Stimulated activated naive B cell treated with anti-CD40 and anti-IgM and Interleukin-4, amounts not matched to agents 10 μg/mL and 1 μg/mL and 100 μg/mL, for 72 hours (primary cell): Measurements from ENCODE around the gene PAPSS2.

Source experiments
- ATAC-seq, 2 donors: fragments of 150-1000 bp; cut with Tn5 transposase; replicated peaks; 2 replicates each; pipeline ENCODE4 v1.10.0; 2021; ENCODE audit warnings: moderate library complexity in 1 of 2
- DNase-seq: peaks from one replicate; pipeline ENCODE4 v3.0.0; 2021
- H3K27ac Mint-ChIP-seq: one replicate; pipeline ENCODE4 v1.8.0; 2022; ENCODE audit warnings: mild to moderate bottlenecking, mixed read lengths
- H3K27me3 Mint-ChIP-seq, 2 donors: one replicate each; pipeline ENCODE4 v1.8.0; 2022; ENCODE audit warnings: mixed read lengths in 2 of 2
- H3K36me3 Mint-ChIP-seq, 2 donors: one replicate each; pipeline ENCODE4 v1.8.0; 2022; ENCODE audit warnings: mixed read lengths in 2 of 2, mild to moderate bottlenecking in 1 of 2
- H3K4me1 Mint-ChIP-seq, 2 donors: one replicate each; pipeline ENCODE4 v1.8.0; 2022; ENCODE audit warnings: mixed read lengths in 2 of 2, mild to moderate bottlenecking in 1 of 2
- H3K4me3 Mint-ChIP-seq, 2 donors: one replicate each; pipeline ENCODE4 v1.8.0; 2022; ENCODE audit warnings: mild to moderate bottlenecking in 2 of 2, mixed read lengths in 2 of 2, moderate library complexity in 1 of 2
- H3K9me3 Mint-ChIP-seq, 2 donors: one replicate each; pipeline ENCODE4 v1.8.0; 2022; ENCODE audit warnings: mixed read lengths in 2 of 2, mild to moderate bottlenecking in 1 of 2

Gene PAPSS2

DNA sequence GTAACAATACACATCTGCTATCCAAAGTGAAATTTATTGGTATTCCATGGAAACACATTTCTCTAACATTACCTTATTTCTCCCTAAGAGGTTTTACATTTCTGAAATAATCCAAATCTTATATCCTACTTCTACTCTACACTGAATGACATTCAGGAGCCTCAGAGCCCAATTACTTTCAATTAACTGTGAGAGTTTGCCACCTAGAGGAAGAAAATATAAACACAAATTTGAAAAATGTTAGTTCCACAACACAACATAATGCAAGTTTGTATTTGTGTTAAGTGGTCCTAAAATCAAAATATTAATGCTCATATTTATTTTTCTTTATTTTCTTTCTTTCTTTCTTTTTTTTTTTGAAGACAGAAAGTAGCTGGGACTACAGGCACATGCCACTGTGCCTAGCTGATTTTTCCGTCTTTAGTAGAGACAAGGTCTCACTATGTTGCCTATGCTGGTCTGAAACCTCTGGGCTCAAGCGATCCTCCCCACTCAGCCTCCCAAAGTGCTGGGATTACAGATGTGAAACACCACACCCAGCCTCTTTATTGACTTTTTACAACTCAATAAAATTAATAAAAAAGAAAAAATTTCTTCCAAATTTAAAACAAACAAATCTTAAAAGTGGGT, 112.3 kb downstream of the PAPSS2 start:
- Mint-ChIP-seq H3K4me3 (no peak overlapping the region), H3K9me3 (no peaks in the 10 kb centered on the region), H3K27ac (no peak overlapping the region), H3K27me3 (no peaks in the 10 kb centered on the region), H3K4me1 (peaks cover 3 to 9% of the 10 kb centered on the region in 2 donors), H3K36me3 (peaks cover 23 to 43% of the 10 kb centered on the region in 2 donors)
- ATAC-seq, result peak; percentile 33 to 43
- DNase-seq, result no peak

DNA sequence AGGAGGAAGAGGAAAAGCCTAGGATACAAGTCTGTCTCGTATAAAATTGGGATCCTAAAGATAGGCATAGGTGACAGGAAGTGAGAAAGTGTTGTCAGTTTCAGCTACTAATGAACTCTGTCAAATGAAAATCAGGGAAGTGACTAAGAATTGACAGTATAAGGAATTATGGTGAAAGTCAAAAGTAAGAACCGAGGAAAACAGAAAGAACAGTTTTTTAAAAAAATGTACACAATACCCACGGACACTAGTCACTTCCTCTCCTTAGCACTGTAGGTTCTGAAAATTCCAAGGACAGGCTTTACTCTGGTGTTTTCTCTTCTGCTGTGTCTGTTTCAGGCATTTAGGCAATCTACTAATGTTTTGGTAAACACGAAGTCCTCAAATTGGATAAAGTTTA, 116.1 kb downstream of the PAPSS2 start:
- Mint-ChIP-seq H3K4me1 (peaks cover 3 to 9% of the 10 kb centered on the region in 2 donors), H3K4me3 (no peak overlapping the region), H3K9me3 (no peaks in the 10 kb centered on the region), H3K27me3 (no peaks in the 10 kb centered on the region), H3K36me3 (peaks cover 22 to 35% of the 10 kb centered on the region in 2 donors), H3K27ac (peak overlapping the region; percentile 3)
- ATAC-seq, result peak in 1 of 2 donors; percentile 27
- no peak for DNase-seq

DNA sequence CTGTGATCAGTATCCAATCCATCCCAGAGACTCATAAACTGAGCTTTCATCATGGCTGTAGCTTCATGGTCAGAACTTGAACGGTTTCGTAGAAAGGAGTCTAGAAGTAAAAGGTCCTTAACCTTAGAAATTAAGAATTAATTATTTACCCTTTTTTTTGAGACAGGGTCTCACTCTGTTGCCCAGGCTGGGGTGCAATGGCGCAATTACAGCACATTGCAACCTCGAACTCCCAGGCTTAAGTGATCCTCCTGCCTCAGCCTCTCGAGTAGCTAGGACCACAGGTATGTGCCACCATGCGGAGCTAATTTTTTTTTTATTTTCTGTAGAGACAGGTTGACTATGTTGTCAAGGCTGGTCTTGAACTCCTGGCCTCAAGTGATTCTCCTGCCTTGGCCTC, 116.7 kb downstream of the PAPSS2 start:
- DNase-seq (no peak), ATAC-seq (no peak)
- no peak overlapping the region for H3K4me3 Mint-ChIP-seq
- H3K9me3 Mint-ChIP-seq, result no peaks in the 10 kb centered on the region
- H3K27me3 Mint-ChIP-seq, result no peaks in the 10 kb centered on the region
- peaks cover 3 to 9% of the 10 kb centered on the region in 2 donors for H3K4me1 Mint-ChIP-seq
- no peak overlapping the region for H3K27ac Mint-ChIP-seq
- H3K36me3 Mint-ChIP-seq, result peaks cover 24 to 40% of the 10 kb centered on the region in 2 donors

DNA sequence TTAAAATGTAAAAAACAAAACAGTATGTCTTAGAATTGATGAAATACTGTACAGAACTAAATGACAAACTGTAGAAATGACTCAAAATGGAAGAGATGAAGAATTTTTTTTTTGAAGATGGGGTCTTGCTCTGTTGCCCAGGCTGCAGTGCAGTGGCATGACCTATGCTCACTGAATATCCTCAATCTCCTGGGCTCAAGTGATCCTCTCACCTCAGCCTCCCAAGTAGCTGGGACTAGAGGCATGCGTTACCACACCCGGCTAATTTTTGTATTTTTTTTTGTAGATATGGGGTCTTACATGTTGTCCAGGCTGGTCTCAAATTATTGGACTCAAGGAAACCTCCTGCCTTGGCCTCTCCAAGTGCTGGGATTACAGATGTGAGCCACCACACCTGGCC, 121.9 kb downstream of the PAPSS2 start:
- Mint-ChIP-seq H3K9me3 (no peaks in the 10 kb centered on the region), H3K27me3 (no peaks in the 10 kb centered on the region), H3K4me3 (no peak overlapping the region), H3K4me1 (no peaks in the 10 kb centered on the region), H3K36me3 (peaks cover 35 to 43% of the 10 kb centered on the region in 2 donors), H3K27ac (no peak overlapping the region)
- no peak for ATAC-seq
- DNase-seq, result no peak

DNA sequence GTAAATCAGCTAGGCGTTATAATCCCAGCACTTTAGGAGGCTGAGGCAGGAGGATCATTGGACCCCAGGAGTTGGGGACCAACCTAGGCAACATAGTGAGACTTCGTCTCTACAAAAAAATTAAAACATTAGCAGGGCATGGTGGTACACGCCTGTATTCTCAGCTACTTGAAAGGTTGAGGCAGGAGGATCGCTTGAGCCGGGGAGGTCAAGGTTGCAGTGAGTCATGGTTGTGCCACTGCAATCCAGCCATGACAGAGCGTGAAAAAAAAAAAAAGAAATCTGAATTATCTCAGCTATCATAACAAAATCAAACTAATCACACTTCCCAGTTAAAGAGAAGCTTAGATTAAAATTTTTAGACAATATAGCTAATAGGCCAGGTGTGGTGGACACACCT, 123.0 kb downstream of the PAPSS2 start:
- Mint-ChIP-seq H3K4me1 (no peaks in the 10 kb centered on the region), H3K36me3 (peaks cover 34 to 41% of the 10 kb centered on the region in 2 donors), H3K27ac (no peak overlapping the region), H3K27me3 (no peaks in the 10 kb centered on the region), H3K9me3 (no peaks in the 10 kb centered on the region), H3K4me3 (no peak overlapping the region)
- no peak for ATAC-seq
- no peak for DNase-seq

DNA sequence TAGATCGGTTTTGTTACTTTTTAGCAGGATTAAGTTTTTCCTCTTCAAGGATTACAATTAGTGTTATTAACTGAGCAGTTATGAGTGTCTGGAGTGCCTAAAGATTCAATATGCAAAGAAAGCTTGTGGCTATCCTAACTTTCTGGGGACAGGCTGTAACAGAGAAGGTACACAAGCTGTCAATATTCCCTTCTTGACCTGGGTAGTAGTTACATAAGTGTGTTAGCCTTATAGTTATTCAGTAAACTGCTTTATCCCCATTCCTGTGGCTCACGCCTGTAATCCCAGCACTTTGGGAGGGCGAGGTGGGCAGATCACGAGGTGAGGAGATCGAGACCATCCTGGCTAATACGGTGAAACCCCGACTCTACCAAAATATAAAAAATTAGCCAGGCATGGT, 126.7 kb downstream of the PAPSS2 start:
- DNase-seq, result no peak
- Mint-ChIP-seq H3K27me3 (no peaks in the 10 kb centered on the region), H3K9me3 (no peaks in the 10 kb centered on the region), H3K4me1 (no peaks in the 10 kb centered on the region), H3K27ac (no peak overlapping the region), H3K36me3 (peaks cover 34 to 42% of the 10 kb centered on the region in 2 donors), H3K4me3 (no peak overlapping the region)
- no peak for ATAC-seq

DNA sequence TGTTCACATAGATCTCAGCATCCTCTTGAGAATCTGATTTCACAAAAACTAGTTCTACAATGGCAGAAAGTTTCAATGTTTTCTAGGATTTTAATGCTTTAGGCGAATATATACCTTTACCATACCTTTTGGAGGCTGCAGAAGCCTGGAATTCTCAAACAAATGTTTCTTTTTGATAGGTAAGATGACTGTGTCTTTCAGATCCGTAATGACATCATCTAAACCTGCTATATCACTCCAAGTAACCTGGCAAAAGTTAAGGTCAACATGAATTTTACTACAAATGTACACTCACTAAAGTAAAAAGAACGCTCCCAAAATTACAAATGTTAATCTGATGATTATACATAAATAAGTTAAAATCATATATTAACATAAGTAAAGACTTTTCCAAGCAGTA, 130.5 kb downstream of the PAPSS2 start:
- Mint-ChIP-seq H3K27me3 (no peaks in the 10 kb centered on the region), H3K36me3 (peaks cover 19 to 35% of the 10 kb centered on the region in 2 donors), H3K9me3 (no peaks in the 10 kb centered on the region), H3K4me3 (no peak overlapping the region), H3K27ac (no peak overlapping the region), H3K4me1 (peaks cover 14 to 29% of the 10 kb centered on the region in 2 donors)
- DNase-seq (no peak), ATAC-seq (no peak)

DNA sequence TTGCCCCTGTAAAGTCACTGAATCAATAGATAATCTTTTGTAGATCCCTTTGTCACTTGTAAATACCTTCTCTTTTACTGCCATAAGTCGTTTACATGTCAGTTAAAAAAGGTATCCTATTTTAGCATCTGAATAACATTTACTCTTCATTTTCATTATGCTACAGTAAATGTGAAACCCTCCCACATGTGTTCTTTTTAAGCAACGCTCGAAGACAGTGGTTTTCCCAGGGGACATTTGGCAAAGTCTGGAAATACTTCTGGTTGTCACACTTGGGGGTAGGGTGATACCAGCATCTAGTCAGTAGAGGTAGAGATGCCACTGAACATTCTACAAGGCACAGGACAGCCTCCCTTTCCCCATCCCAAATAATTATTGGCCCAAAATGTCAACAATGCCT, 134.6 kb downstream of the PAPSS2 start:
- Mint-ChIP-seq H3K27me3 (no peaks in the 10 kb centered on the region), H3K27ac (peak overlapping the region; percentile 88), H3K4me3 (peak overlapping the region; percentile 68 to 81), H3K4me1 (peaks cover 27 to 59% of the 10 kb centered on the region in 2 donors), H3K36me3 (peaks cover 28 to 44% of the 10 kb centered on the region in 2 donors), H3K9me3 (peaks cover 0 to 2% of the 10 kb centered on the region in 2 donors)
- ATAC-seq, result peak; percentile 93 to 98
- peak; percentile 46 for DNase-seq
